ENCODE data around the gene STPG3. TPM values are rescaled to one million over a fixed set of nuclear protein-coding genes. Genes with fewer than 3 reads are reported as not detected.
"Not testable (repeated sequence)": the region's sequence is repeated elsewhere in the genome, so short reads cannot be mapped to it uniquely, and the experiment has no call there.

The STPG3 gene
- total RNA-seq, 1 experiment from 2014 or later = not detected

- BruUV-seq (replicated peaks) = no TSS peak
- no peak for DNase-seq
- no peak overlapping the region for H3K27ac Mint-ChIP-seq (ENCODE audit: unreplicated experiment)
- peaks cover 30% of the 10 kb centered on the region for H3K27me3 Mint-ChIP-seq (ENCODE audit: unreplicated experiment)
- intact Hi-C loops (cut with micrococcal nuclease; ENCODE audit: unreplicated experiment) = no loop called here
- H3K4me3 Mint-ChIP-seq (ENCODE audit: low read depth, unreplicated experiment) = no peak overlapping the region
- peaks cover 42% of the 10 kb centered on the region for H3K36me3 Mint-ChIP-seq (ENCODE audit: insufficient read depth, unreplicated experiment)
- CTCF ChIA-PET = interaction anchor here (0.6 to 1.5 kb wide), 13 partner anchors 10 to 107 kb away, joined by 3 to 8 read pairs (median 4); partner anchors contain the start of genes ANAPC2, RNF224, SSNA1 and TOR4A
- no peaks in the 10 kb centered on the region for H3K9me3 Mint-ChIP-seq (ENCODE audit: low read depth, unreplicated experiment)
- no peak for TF ChIP-seq CTCF (IDR thresholded peaks at IDR 0.05; ENCODE audit: unreplicated experiment)
- peaks cover 27% of the 10 kb centered on the region for H3K4me1 Mint-ChIP-seq (ENCODE audit: low read depth, unreplicated experiment)
Observed at GRCh38 chr9:137236936-137237421, 14.1 kb upstream of the STPG3 start.

GRCh38 chr9:137237759-137238726 is 13.0 kb upstream of the STPG3 start:
- BruUV-seq (replicated peaks) = no TSS peak
- Mint-ChIP-seq H3K4me1 (ENCODE audit: low read depth, unreplicated experiment) (peaks cover 27% of the 10 kb centered on the region), H3K4me3 (ENCODE audit: low read depth, unreplicated experiment) (peak overlapping the region; percentile 43), H3K9me3 (ENCODE audit: low read depth, unreplicated experiment) (no peaks in the 10 kb centered on the region), H3K36me3 (ENCODE audit: insufficient read depth, unreplicated experiment) (peaks cover 53% of the 10 kb centered on the region), H3K27ac (ENCODE audit: unreplicated experiment) (no peak overlapping the region), H3K27me3 (ENCODE audit: unreplicated experiment) (peaks cover 30% of the 10 kb centered on the region)
- no peak for TF ChIP-seq CTCF (IDR thresholded peaks at IDR 0.05; ENCODE audit: unreplicated experiment)
- CTCF ChIA-PET = no interaction called here
- intact Hi-C loops (cut with micrococcal nuclease; ENCODE audit: unreplicated experiment) = no loop called here
- no peak for DNase-seq

GRCh38 chr9:137239541-137240200 is 11.4 kb upstream of the STPG3 start:
- not testable (repeated sequence) for H3K9me3 Mint-ChIP-seq (ENCODE audit: low read depth, unreplicated experiment); DNase-seq

GRCh38 chr9:137240318-137240840 is 10.7 kb upstream of the STPG3 start:
- no TSS peak for BruUV-seq (replicated peaks)
- CTCF ChIA-PET = interaction anchor here (0.8 to 1.4 kb wide), 2 partner anchors 14 to 182 kb away, joined by 3 to 5 read pairs; partner anchors contain the start of gene EXD3
- DNase-seq = no peak

More at GRCh38 chr9:137239541-137240200, 11.4 kb upstream of the STPG3 start:
- intact Hi-C loops (cut with micrococcal nuclease; ENCODE audit: unreplicated experiment); H3K27ac Mint-ChIP-seq (ENCODE audit: unreplicated experiment): not testable (repeated sequence)
- CTCF ChIA-PET = interaction anchor here (1.4 kb wide), 1 partner anchor 15 kb away, joined by 3 read pairs; no protein-coding TSS in a partner anchor
- Mint-ChIP-seq H3K4me1 (ENCODE audit: low read depth, unreplicated experiment) (peaks cover 36% of the 10 kb centered on the region), H3K4me3 (ENCODE audit: low read depth, unreplicated experiment) (peak overlapping the region; percentile 76), H3K27me3 (ENCODE audit: unreplicated experiment) (peaks cover 24% of the 10 kb centered on the region), H3K36me3 (ENCODE audit: insufficient read depth, unreplicated experiment) (peaks cover 68% of the 10 kb centered on the region)
- TSS peak; percentile 53 for BruUV-seq (replicated peaks)

More at GRCh38 chr9:137240318-137240840, 10.7 kb upstream of the STPG3 start:
- peak overlapping the region; percentile 100 for H3K27ac Mint-ChIP-seq (ENCODE audit: unreplicated experiment)
- peaks cover 28% of the 10 kb centered on the region for H3K4me1 Mint-ChIP-seq (ENCODE audit: low read depth, unreplicated experiment)
- intact Hi-C loops (cut with micrococcal nuclease; ENCODE audit: unreplicated experiment) = no loop called here
- no peaks in the 10 kb centered on the region for H3K9me3 Mint-ChIP-seq (ENCODE audit: low read depth, unreplicated experiment)
- peak overlapping the region; percentile 76 for H3K4me3 Mint-ChIP-seq (ENCODE audit: low read depth, unreplicated experiment)
- no peak for TF ChIP-seq CTCF (IDR thresholded peaks at IDR 0.05; ENCODE audit: unreplicated experiment)
- H3K27me3 Mint-ChIP-seq (ENCODE audit: unreplicated experiment) = peaks cover 17% of the 10 kb centered on the region
- peaks cover 68% of the 10 kb centered on the region for H3K36me3 Mint-ChIP-seq (ENCODE audit: insufficient read depth, unreplicated experiment)
